ENCODE measurements around the gene C4BPA.

The C4BPA gene

GRCh38 chr1:207081806-207082205 lies 22.2 kb upstream of the C4BPA start:
- DNase-seq (ENCODE audit: low read depth), result no peak
- TF ChIP-seq CTCF (IDR thresholded peaks at IDR 0.05; ENCODE audit: insufficient read depth, low read depth, low read length, missing control alignments), result no peak

GRCh38 chr1:207084232-207084631 lies 19.8 kb upstream of the C4BPA start:
- no peak for TF ChIP-seq CTCF (IDR thresholded peaks at IDR 0.05; ENCODE audit: insufficient read depth, low read depth, low read length, missing control alignments)
- no peak for DNase-seq (ENCODE audit: low read depth)
- H3K4me3 ChIP-seq (ENCODE audit: low read depth, low read length), result no peak overlapping the region

More at GRCh38 chr1:207081806-207082205, 22.2 kb upstream of the C4BPA start:
- no peak overlapping the region for H3K4me3 ChIP-seq (ENCODE audit: low read depth, low read length)

GRCh38 chr1:207084701-207085180 lies 19.3 kb upstream of the C4BPA start:
- DNase-seq (ENCODE audit: low read depth), result peak; percentile 81
- H3K4me3 ChIP-seq (ENCODE audit: low read depth, low read length), result no peak overlapping the region
- TF ChIP-seq CTCF (IDR thresholded peaks at IDR 0.05; ENCODE audit: insufficient read depth, low read depth, low read length, missing control alignments), result peak; percentile 62

GRCh38 chr1:207085887-207086286 lies 18.1 kb upstream of the C4BPA start:
- no peak for DNase-seq (ENCODE audit: low read depth)
- H3K4me3 ChIP-seq (ENCODE audit: low read depth, low read length), result no peak overlapping the region
- no peak for TF ChIP-seq CTCF (IDR thresholded peaks at IDR 0.05; ENCODE audit: insufficient read depth, low read depth, low read length, missing control alignments)

- no peak for TF ChIP-seq CTCF (IDR thresholded peaks at IDR 0.05; ENCODE audit: insufficient read depth, low read depth, low read length, missing control alignments)
- DNase-seq (ENCODE audit: low read depth), result no peak
- no peak overlapping the region for H3K4me3 ChIP-seq (ENCODE audit: low read depth, low read length)
These were observed 15.9 kb upstream of the C4BPA start for GRCh38 chr1:207088161-207088560.

GRCh38 chr1:207088701-207089626 lies 15.1 kb upstream of the C4BPA start, which contains the start of gene C4BPB:
Gene C4BPB (plus strand): TSS chr1:207088860. CDS start chr1:207089532, 672 bp downstream.
- TF ChIP-seq CTCF (IDR thresholded peaks at IDR 0.05; ENCODE audit: insufficient read depth, low read depth, low read length, missing control alignments), result no peak
- no peak within 1 kb of the TSS for H3K4me3 ChIP-seq (ENCODE audit: low read depth, low read length)
- no peak for DNase-seq (ENCODE audit: low read depth)
